Forelimb muscle (tissue), 1 donor: ENCODE data around the gene PPP2R2D. TPM values are rescaled to one million over a fixed set of nuclear protein-coding genes. Genes with fewer than 3 reads are reported as not detected.

Source experiments
- DNase-seq: peaks from one replicate; pipeline ENCODE4 v3.0.0-alpha.2; 2013; ENCODE audit warnings: low read depth
- polyA plus RNA-seq: library from polyadenylated mRNA; unstranded; fragments of 120-200 nt; gene quantifications from one replicate; pipeline ENCODE4 v1.2.1, GENCODE V29; 2013; ENCODE audit not compliant: insufficient read length

Gene PPP2R2D
- polyA plus RNA-seq, 1 donor = 29.8 TPM

DNA sequence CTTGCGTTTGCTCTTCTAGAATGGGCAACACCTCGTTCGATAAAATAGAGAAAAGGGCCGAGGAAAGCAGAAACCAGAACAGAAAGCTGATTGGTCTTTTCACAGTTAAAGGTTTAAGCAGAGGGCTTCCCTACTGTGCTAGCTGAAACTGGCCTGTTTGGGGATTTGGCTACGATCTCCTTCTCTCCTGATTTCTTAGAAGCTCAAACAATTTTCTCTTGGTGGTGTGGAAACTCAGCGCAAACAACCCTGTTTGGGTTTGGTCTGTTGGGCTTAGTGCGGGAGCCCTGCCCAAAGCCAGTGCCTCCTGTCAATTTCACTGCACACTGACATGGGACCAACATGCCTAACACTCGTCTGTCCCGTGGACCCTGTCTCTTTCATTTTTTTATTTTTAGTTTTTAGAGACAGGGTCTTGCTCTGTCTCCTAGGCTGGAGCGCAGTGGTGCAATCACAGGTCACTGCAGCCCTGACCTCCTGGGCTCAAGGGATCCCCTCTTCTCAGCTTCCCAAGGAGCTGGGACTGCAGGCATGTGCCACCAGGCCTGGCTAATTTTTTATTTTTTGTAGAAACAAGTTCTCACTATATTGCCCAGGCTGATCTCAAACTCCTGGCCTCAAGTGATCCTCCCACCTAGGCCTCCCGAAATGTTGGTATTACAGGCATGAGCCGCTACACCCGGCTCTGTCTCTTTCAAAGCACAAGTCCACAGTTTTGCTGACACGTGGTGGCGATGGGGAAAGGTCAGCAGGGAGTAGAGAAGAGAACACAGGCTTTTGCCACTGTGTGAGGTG, 97.4 kb downstream of the PPP2R2D start:
- no peak for DNase-seq

DNA sequence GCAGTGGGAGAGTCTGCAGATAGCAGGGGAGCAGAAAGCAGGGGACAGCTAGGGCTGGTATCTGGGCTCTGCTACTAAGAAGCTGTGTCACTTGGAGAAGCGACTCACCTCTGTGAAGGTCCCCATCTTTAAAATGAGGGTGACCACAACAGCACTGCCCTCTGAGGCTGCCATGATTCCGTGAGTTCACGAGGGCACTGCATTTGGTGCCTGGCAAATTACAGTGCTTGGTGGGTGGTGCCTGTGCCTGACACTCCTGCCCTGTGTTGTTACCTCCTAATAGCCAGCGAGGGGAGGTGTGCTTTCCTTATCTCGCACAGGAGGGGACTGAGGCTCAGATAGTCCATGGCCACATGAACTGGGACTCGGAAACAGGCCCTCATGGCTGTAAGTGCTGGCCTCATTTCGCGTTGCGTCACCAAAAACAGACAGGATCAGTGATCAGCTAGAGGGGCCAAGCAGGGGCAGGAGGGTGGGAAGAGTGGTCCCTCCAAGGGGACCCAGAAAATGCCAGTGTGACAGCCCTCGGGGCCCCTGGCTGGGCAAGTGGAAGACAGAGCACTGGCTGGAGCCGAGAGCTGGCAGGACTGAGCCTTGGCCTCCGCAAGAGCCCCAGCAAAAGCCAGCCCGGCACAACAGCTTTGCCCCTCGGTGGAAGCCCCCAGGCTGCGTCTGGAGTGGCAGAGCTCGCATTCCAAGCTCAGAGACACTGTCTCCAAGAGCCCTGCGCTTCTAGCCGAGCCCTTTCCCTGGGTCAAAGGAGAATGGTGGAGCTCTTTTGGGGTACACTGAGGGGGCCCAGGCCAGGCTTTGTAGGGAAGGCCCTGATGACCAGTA, 98.3 kb downstream of the PPP2R2D start:
- DNase-seq = no peak

DNA sequence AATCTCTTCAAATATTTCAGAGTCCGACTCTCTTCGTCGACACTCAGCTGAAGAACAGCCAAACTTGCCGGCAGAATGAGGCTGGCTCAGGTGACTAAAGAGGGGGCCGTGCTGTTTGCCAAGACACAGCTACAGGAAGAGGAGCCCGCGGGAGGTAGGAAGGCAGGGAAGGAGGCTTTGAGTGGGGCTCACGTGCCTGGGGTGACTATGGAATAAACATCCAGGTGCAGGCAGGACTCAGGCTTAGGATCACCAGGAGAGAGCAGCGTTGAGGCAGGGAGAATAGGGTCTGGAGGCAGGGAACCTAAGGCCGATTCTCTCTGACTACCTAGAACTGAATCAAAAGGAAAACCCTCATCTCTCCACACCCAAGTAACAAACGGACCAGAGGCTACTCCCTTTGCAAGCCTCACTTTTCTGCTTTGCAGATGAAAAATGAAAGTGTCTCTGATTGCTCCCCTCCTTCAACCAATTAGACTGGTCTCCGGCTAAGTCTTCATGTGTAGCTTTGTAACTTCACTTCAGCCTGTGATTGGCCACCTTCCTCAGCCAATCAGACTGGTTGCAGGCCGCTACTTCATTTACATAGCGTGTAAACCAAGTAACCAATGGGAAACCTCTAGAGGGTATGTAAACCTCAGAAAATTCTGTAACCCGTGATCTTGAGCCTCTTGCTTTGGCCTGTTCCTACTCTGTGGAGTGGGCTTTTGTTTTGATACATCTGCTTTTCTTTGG, 100.6 kb downstream of the PPP2R2D start:
- no peak for DNase-seq

DNA sequence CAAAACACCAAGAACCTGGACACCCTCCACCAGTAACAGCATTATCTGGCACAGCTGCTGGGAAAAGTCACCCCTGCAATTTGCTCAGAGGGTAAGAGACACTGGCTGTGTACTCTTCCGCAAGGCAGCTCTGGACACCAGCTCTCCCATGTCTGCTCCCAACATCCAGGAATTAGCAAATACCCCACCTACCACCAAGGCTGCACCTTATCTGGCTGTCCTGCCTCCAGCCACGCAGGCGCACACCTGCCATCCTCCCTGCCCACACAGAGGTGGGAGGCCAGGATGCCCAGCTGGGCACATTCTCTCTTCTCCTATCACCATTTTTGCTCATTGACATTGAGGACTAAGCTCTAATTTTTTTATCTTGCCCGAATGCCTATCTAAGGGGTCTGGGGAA, 101.2 kb downstream of the PPP2R2D start:
- DNase-seq = no peak

DNA sequence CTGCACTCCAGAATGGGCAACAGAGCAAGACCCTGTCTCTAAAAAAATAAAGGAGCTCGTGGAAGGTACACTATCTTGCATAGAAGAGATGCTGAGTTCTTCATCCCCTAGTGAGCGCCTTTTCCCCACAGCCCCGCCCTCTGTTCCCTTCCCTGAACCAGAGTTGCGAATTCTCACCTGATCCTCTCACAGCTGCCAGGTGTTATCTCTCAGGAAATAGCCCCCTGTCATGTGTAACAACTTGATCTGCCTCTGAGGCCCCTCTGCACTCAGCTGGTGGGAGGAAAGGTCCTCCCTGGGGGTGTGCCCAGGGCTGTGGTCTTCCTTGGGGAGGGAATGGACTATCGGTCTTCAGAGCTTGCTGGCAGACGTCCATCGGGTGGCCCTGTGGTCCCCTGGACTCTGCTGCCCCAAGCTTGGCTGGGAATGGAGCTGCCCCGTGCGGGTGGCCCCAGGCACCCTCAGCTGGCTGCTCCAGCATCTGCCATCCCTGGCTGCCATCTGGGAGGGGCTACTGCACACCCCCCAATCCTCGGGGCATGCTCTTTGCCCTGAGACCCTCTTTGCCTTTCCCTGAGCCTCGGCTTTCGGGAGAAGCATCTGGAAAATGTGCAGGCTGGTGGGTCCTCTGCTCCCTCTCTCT, 102.6 kb downstream of the PPP2R2D start:
- no peak for DNase-seq

DNA sequence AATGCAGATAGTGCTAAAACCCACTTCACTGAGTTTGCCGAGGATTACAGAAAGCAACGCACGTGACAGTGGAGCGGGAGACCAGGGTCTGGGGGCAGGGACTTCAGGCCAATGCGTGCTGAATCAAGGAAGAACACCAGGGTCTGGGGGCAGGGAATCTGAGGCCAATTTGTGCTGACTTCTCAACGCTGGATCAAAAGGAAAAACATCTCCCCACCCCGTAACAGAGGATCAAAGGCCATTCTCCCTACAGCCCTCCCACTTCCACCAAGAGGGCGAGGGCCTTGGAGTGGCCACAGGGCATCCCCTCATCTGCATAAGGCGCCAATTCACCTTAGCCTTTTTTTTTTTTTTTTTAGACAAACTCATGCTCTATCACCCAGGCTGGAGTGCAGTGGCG, 103.2 kb downstream of the PPP2R2D start:
- DNase-seq = no peak

DNA sequence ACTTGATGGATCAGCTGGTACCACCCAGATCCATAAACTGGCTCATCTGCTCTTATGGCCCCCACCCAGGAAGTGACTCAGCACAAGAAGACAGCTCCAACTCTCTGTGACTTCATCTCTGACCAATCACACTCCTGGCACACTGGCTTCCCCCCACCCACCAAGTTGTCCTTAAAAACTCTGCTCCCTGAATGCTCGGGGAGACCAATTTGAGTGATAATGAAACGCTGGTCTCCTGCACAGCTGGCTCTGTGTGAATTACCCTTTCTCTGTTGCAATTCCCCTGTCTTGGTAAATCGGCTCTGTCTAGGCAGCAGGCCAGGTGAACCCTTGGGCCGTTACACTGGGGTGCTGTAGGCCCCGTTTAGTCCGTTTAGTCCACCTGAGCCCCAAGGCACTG, 104.3 kb downstream of the PPP2R2D start:
- DNase-seq = no peak

DNA sequence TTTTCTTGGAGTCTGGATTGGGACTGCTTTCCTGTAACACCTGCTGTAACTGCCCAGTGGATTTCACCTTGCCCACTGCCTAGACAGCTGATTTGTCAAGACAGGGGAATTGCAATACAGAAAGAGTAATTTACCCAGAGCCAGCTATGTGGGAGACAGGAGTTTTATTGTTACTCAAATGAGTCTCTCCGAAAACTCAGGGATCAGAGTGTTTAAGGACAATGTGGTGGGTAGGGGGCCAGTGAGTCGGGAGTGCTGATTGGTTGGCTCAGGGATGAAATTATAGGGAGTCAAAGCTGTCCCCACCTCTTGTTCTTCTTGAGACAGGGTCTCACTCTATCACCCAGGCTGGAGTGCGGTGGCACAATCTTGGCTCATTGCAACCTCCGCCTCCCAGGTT, 106.2 kb downstream of the PPP2R2D start:
- DNase-seq = no peak

DNA sequence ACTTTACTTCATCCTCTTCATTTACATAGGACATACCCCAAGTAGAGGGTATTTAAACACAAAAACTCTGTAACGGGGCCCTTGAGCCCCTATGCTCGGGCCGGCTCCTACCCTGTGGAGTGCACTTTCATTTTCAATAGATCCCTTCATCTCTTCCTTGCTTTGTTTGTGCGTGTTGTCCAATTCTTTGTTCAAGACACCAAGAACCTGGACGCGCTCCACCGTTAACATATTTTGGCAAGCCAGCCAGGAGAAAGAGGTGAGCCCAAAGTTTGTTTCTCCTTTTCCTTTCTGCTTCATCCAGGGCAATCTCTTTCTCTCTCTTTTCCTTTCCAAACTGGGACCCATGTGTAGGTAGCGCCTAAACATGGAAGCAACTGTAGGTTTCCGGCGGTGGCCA, 106.9 kb downstream of the PPP2R2D start:
- DNase-seq = no peak

Other genes with a start within 250 kb of the PPP2R2D start
- 39.7 TPM for gene BNIP3, start 80.9 kb downstream of the PPP2R2D start, polyA plus RNA-seq
- 0.57 TPM for gene JAKMIP3, start 164.9 kb downstream of the PPP2R2D start, polyA plus RNA-seq